Measurements from ENCODE around the gene PCDHGC4.
A peak's percentile ranks its signal among the peaks of the same experiment; 100 is the strongest.

The PCDHGC4 gene

DNA sequence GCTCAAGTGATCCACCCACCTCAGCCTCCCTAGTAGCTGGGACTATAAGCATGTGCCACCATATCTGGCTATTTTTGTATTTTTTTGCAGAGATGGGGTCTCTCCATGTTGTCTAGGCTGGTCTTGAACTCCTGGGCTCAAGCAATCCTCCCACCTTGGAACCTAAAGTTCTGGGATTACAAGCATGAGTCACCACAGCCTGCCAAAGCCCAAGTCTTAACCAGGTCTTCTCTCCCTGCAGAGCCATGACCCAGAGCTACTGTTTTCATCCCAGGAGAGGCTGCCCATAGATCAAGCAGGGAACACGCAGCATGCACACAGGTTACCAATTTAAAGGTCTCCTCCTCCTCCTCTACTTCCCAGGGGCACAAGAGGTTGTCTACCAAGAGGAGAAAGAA, 33.8 kb downstream of the PCDHGC4 start:
- Mint-ChIP-seq H3K4me1 (peaks cover 96% of the 10 kb centered on the region), H3K27me3 (ENCODE audit: low read depth, poor library complexity) (no peaks in the 10 kb centered on the region), H3K9me3 (no peaks in the 10 kb centered on the region), H3K27ac (peak overlapping the region; percentile 25), H3K36me3 (ENCODE audit: low read depth) (peaks cover 74% of the 10 kb centered on the region), H3K4me3 (no peak overlapping the region)
- DNase-seq = no peak
- TF ChIP-seq, protein P1, sequence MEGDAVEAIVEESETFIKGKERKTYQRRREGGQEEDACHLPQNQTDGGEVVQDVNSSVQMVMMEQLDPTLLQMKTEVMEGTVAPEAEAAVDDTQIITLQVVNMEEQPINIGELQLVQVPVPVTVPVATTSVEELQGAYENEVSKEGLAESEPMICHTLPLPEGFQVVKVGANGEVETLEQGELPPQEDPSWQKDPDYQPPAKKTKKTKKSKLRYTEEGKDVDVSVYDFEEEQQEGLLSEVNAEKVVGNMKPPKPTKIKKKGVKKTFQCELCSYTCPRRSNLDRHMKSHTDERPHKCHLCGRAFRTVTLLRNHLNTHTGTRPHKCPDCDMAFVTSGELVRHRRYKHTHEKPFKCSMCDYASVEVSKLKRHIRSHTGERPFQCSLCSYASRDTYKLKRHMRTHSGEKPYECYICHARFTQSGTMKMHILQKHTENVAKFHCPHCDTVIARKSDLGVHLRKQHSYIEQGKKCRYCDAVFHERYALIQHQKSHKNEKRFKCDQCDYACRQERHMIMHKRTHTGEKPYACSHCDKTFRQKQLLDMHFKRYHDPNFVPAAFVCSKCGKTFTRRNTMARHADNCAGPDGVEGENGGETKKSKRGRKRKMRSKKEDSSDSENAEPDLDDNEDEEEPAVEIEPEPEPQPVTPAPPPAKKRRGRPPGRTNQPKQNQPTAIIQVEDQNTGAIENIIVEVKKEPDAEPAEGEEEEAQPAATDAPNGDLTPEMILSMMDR (IDR thresholded peaks at IDR 0.05) = no peak

DNA sequence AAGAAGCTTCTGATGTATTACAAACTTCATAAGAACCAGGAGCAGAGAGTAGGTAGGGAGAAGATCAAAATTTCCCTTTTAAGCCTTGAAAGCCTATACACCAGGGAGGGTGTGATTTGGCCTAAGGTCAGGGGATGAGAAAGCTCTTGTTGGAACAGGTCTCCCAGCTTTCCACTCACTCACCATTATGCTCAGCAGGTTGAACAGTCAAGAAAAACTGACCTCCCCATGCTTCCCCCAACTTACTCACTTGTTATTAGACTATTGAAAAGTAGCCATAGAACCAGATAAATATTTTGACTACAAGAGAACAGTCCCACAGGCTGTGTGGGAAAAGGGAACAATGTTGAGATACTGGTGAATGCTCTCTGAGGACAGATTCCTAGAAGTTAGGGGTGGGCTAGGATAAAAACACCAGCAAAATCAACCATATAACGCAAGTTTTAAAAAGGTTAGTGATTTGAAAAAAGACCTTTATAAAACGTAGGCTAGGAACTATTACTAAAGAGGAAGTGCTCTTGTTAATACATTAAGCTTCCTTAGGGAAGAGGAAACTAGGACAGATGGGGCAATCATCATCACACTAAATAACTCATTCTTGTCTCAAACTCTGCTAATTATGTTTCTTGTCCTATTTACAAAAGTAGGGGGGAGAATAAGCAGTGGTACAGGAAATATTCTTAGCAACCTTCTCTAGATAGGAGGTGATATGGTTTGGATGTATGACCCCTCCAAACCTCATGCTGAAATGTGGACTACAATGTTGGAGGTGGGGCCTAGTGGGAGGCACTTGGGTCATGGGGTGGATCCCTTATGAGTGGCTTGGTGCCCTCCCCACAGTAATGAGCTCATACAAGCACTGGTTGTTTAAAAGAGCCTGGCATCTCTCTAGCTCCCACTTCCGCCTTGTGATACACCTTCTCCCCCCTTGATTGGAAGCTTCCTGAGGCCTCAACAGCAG, 35.1 kb downstream of the PCDHGC4 start:
- Mint-ChIP-seq H3K27ac (no peak overlapping the region), H3K36me3 (ENCODE audit: low read depth) (peaks cover 85% of the 10 kb centered on the region), H3K9me3 (no peaks in the 10 kb centered on the region)

DNA sequence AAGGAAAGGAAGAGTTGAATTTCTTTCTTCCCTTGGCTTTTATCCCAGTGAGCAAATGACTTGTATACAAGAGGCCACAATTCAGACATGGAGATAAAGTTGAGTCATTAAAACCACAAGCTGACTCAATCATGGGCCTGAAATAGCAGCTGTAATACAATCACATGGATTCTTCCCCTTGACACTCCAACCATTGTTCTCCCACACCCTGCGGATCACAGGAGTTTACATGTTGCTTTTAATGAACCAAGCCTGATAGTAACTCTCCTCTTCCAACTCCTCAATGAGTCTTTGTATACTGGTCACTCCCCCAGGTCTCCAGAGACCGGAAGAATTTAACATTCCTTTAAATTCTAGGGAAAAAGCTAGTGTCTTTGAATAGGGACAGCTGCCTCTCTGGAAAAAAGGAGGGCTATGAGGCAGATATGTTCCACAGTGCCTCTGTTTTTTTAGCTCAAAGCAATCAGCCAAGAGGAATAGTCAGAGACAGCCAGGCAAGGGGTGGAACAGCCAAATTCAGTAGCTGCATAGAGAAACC, 36.5 kb downstream of the PCDHGC4 start:
- TF ChIP-seq, protein P1 (IDR thresholded peaks at IDR 0.05) = no peak
- H3K9me3 Mint-ChIP-seq = no peaks in the 10 kb centered on the region
- H3K4me1 Mint-ChIP-seq = peaks cover 96% of the 10 kb centered on the region
- peaks cover 89% of the 10 kb centered on the region for H3K36me3 Mint-ChIP-seq (ENCODE audit: low read depth)
- no peak for DNase-seq
- H3K27me3 Mint-ChIP-seq (ENCODE audit: low read depth, poor library complexity) = peaks cover 3% of the 10 kb centered on the region
- H3K4me3 Mint-ChIP-seq = peak overlapping the region; percentile 22
- peak overlapping the region; percentile 96 for H3K27ac Mint-ChIP-seq

More for the DNA sequence above, 35.1 kb downstream of the PCDHGC4 start:
- no peak for DNase-seq
- peaks cover 3% of the 10 kb centered on the region for H3K27me3 Mint-ChIP-seq (ENCODE audit: low read depth, poor library complexity)
- H3K4me3 Mint-ChIP-seq = no peak overlapping the region
- TF ChIP-seq, protein P1 (IDR thresholded peaks at IDR 0.05) = no peak
- H3K4me1 Mint-ChIP-seq = peaks cover 96% of the 10 kb centered on the region

DNA sequence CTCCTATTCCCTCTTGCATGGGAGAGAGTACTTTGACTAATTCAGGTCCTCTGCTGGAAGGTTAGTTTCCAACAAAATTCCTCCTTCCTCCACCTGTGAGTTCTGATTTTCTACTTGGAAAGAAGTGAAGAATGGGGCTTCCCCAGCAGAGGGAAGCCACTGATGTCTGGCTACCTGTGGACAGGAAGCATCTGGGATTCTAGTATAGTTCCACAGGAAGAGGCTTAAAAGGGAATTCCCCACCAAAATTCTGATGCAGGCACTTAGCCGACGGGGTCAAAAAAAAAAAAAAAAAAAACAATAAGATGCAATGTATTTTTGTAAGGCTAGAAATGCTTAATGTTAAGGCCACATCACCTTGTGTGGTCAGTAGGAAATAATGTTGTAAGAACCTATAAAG, 37.5 kb downstream of the PCDHGC4 start:
- Mint-ChIP-seq H3K4me1 (peaks cover 87% of the 10 kb centered on the region), H3K27ac (peak overlapping the region; percentile 96), H3K9me3 (no peaks in the 10 kb centered on the region), H3K27me3 (ENCODE audit: low read depth, poor library complexity) (peaks cover 6% of the 10 kb centered on the region), H3K4me3 (no peak overlapping the region), H3K36me3 (ENCODE audit: low read depth) (peaks cover 89% of the 10 kb centered on the region)
- no peak for DNase-seq
- TF ChIP-seq, protein P1 (IDR thresholded peaks at IDR 0.05) = no peak

DNA sequence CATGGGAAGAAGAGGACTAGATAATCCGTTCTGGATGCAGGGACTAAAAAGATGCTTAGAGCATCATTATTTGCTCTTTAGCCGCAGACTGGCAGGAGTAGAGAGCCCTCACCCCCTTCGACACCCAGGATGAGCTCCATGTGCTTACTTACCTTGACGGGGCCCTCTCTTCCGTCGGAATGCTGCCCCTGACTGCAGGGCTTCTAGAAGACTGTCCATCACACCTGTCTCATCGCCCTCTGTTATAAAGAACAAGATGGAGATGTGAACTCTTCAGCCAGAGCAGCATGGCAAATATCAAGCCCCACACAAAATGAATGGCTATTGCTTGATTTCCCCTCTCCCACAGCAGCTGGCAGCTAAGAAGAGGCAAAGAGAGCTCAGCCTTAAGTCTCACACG, 39.2 kb downstream of the PCDHGC4 start:
- Mint-ChIP-seq H3K9me3 (no peaks in the 10 kb centered on the region), H3K36me3 (ENCODE audit: low read depth) (peaks cover 89% of the 10 kb centered on the region), H3K27ac (peak overlapping the region; percentile 98), H3K4me1 (peaks cover 70% of the 10 kb centered on the region), H3K4me3 (no peak overlapping the region), H3K27me3 (ENCODE audit: low read depth, poor library complexity) (peaks cover 6% of the 10 kb centered on the region)
- TF ChIP-seq, protein P1 (IDR thresholded peaks at IDR 0.05) = no peak
- no peak for DNase-seq
